ENCODE results near the gene TXLNA. TPM values are rescaled to one million over a fixed set of nuclear protein-coding genes. Genes with fewer than 3 reads are reported as not detected.

Gene TXLNA
- polyA plus RNA-seq, 1 donor: 30.8 TPM

Other genes with a start within 250 kb of the TXLNA start
- 205 TPM for gene PTP4A2, start 241.3 kb upstream of the TXLNA start, polyA plus RNA-seq (ENCODE audit: insufficient read length)
- 138 TPM for gene KHDRBS1, start 165.8 kb upstream of the TXLNA start, polyA plus RNA-seq (ENCODE audit: insufficient read length)
- 15.8 TPM for gene TMEM39B, start 106.7 kb upstream of the TXLNA start, polyA plus RNA-seq (ENCODE audit: insufficient read length)
- gene KPNA6, start 71.6 kb upstream of the TXLNA start, polyA plus RNA-seq (ENCODE audit: insufficient read length): 25.6 TPM
- gene CCDC28B, start 20.9 kb downstream of the TXLNA start, polyA plus RNA-seq (ENCODE audit: insufficient read length): 44.2 TPM
- 3.8 TPM for gene IQCC, start 26.0 kb downstream of the TXLNA start, polyA plus RNA-seq (ENCODE audit: insufficient read length)
- gene DCDC2B, start 29.4 kb downstream of the TXLNA start, polyA plus RNA-seq (ENCODE audit: insufficient read length): 0.67 TPM
- 11.3 TPM for gene TMEM234, start 42.7 kb downstream of the TXLNA start, polyA plus RNA-seq (ENCODE audit: insufficient read length)
- 149 TPM for gene EIF3I, start 42.7 kb downstream of the TXLNA start, polyA plus RNA-seq (ENCODE audit: insufficient read length)
- gene FAM167B, start 67.5 kb downstream of the TXLNA start, polyA plus RNA-seq (ENCODE audit: insufficient read length): 7.6 TPM
- 0.89 TPM for gene LCK, start 71.6 kb downstream of the TXLNA start, polyA plus RNA-seq (ENCODE audit: insufficient read length)
- 43.7 TPM for gene HDAC1, start 112.4 kb downstream of the TXLNA start, polyA plus RNA-seq (ENCODE audit: insufficient read length)
- 173 TPM for gene MARCKSL1, start 156.6 kb downstream of the TXLNA start, polyA plus RNA-seq (ENCODE audit: insufficient read length)
- gene FAM229A, start 182.8 kb downstream of the TXLNA start, polyA plus RNA-seq (ENCODE audit: insufficient read length): 7.4 TPM
- 3.3 TPM for gene TSSK3, start 182.9 kb downstream of the TXLNA start, polyA plus RNA-seq (ENCODE audit: insufficient read length)
- 39.8 TPM for gene BSDC1, start 214.8 kb downstream of the TXLNA start, polyA plus RNA-seq (ENCODE audit: insufficient read length)